Right cardiac atrium (tissue), 5 donors: ENCODE results near the gene PDE1A. TPM values are rescaled to one million over a fixed set of nuclear protein-coding genes. Genes with fewer than 3 reads are reported as not detected.

ENCODE experiments used
- ATAC-seq, 2 donors: fragments of 200-7000 bp; cut with Tn5 transposase; one replicate each; pipeline versions ENCODE4 v1.8.0 to v1.9.1; 2020; ENCODE audit warnings: moderate library complexity in 2 of 2, mild to moderate bottlenecking in 1 of 2
- DNase-seq, 3 donors: peaks; one replicate each; pipeline ENCODE4 v3.0.0-alpha.2; 2020
- H3K27ac ChIP-seq: one replicate; pipeline ENCODE4 v1.5.1; 2013; ENCODE audit warnings: mild to moderate bottlenecking, low read length, control low read depth, moderate library complexity
- H3K27me3 ChIP-seq: one replicate; pipeline ENCODE4 v1.6.1; 2013; ENCODE audit not compliant: control insufficient read depth, insufficient read depth
- H3K4me1 ChIP-seq: one replicate; pipeline ENCODE4 v1.6.1; 2013; ENCODE audit warnings: low read length; ENCODE audit not compliant: control insufficient read depth, insufficient read depth
- H3K4me3 ChIP-seq: one replicate; pipeline ENCODE4 v1.5.1; 2013; ENCODE audit warnings: low read length, control low read depth
- H3K9me3 ChIP-seq: one replicate; pipeline ENCODE4 v1.6.1; 2013; ENCODE audit warnings: low read length; ENCODE audit not compliant: control insufficient read depth
- WGBS: extraction: QIAGEN DNeasy Blood & Tissue Kit; methylation state at CpG from one replicate; pipeline ENCODE4 v1.1.7; 2013; 5-methylcytosine and 5-hydroxymethylcytosine counted together
- intact Hi-C, 4 donors: fragments of 100-400 bp; cut with DNase I; formaldehyde crosslinking; loops; one replicate each; pipeline versions ENCODE4 v1.11.0 to v1.14.0; 2022 to 2023
- polyA plus RNA-seq: library from polyadenylated mRNA; stranded (reverse); fragments of 200-250 nt; gene quantifications from one replicate; pipeline ENCODE4 v1.2.3, GENCODE V29; 2013
- total RNA-seq, 4 donors: library from RNA; stranded (reverse); fragmentation: NEBNext Ultra II Directional; extraction: Animal tissue kit (Norgen Biotek cat#: 25700); gene quantifications; one replicate each; pipeline ENCODE4 v1.2.1, GENCODE V29; 2021
- donor health status: healthy with polysubstance abuse.
- donor health status: DM: no; HTN: yes; CAD: no.
- donor health status: DM: no; HTN: no; CAD: no.
- donor health status: DM: no; HTN: yes; CAD: no; lungs with severe emphysema.
- donor health status: DM: yes; HTN: yes; CAD: no.

PDE1A gene
- total and polyA plus RNA-seq, 5 donors: 6.1 to 16.0 (median 14.5) TPM

GRCh38 chr2:182359027-182359989, 67.5 kb downstream of the PDE1A start:
- no peak overlapping the region for H3K4me3 ChIP-seq
- DNase-seq: no peak
- H3K27me3 ChIP-seq: no peaks in the 10 kb centered on the region
- no peaks in the 10 kb centered on the region for H3K9me3 ChIP-seq
- H3K4me1 ChIP-seq: peaks cover 1% of the 10 kb centered on the region
- 62% methylated on average over 8 of the region's 8 CpGs for WGBS
- intact Hi-C loops: no loop called here
- ATAC-seq: peak; percentile 52 to 88
- peak overlapping the region; percentile 45 for H3K27ac ChIP-seq

GRCh38 chr2:182358601-182359000, 68.2 kb downstream of the PDE1A start:
- H3K27ac ChIP-seq: no peak overlapping the region
- WGBS: 81% methylated on average over 3 of the region's 3 CpGs
- H3K27me3 ChIP-seq: no peaks in the 10 kb centered on the region

GRCh38 chr2:182355815-182356214, 71.0 kb downstream of the PDE1A start:
- Histone ChIP-seq H3K4me3 (no peak overlapping the region), H3K4me1 (peaks cover 1% of the 10 kb centered on the region), H3K27ac (no peak overlapping the region), H3K9me3 (no peaks in the 10 kb centered on the region), H3K27me3 (no peaks in the 10 kb centered on the region)
- DNase-seq (no peak), ATAC-seq (no peak)
- intact Hi-C loops: no loop called here
- WGBS: 72% methylated on average over 1 of the region's 1 CpG

More at GRCh38 chr2:182358601-182359000, 68.2 kb downstream of the PDE1A start:
- no peak for DNase-seq
- ATAC-seq: no peak
- Histone ChIP-seq H3K9me3 (no peaks in the 10 kb centered on the region), H3K4me3 (no peak overlapping the region), H3K4me1 (peaks cover 1% of the 10 kb centered on the region)
- intact Hi-C loops: no loop called here

- no peak for DNase-seq
- H3K27ac ChIP-seq: no peak overlapping the region
Observed at GRCh38 chr2:182351427-182351826, 75.4 kb downstream of the PDE1A start.

GRCh38 chr2:182349268-182349667, 77.6 kb downstream of the PDE1A start:
- DNase-seq (no peak), ATAC-seq (peak in 1 of 2 donors; percentile 28)
- Histone ChIP-seq H3K27ac (no peak overlapping the region), H3K4me3 (no peak overlapping the region), H3K9me3 (no peaks in the 10 kb centered on the region), H3K4me1 (no peaks in the 10 kb centered on the region), H3K27me3 (no peaks in the 10 kb centered on the region)
- 55% methylated on average over 2 of the region's 2 CpGs for WGBS
- intact Hi-C loops: no loop called here

More at GRCh38 chr2:182351427-182351826, 75.4 kb downstream of the PDE1A start:
- intact Hi-C loops: no loop called here
- Histone ChIP-seq H3K27me3 (no peaks in the 10 kb centered on the region), H3K4me1 (no peaks in the 10 kb centered on the region), H3K9me3 (no peaks in the 10 kb centered on the region), H3K4me3 (no peak overlapping the region)
- ATAC-seq: no peak
- 81% methylated on average over 4 of the region's 4 CpGs for WGBS

GRCh38 chr2:182345384-182345783, 81.5 kb downstream of the PDE1A start:
- H3K4me1 ChIP-seq: no peaks in the 10 kb centered on the region
- WGBS: 84% methylated on average over 3 of the region's 3 CpGs
- H3K27me3 ChIP-seq: no peaks in the 10 kb centered on the region
- intact Hi-C loops: no loop called here
- H3K9me3 ChIP-seq: no peaks in the 10 kb centered on the region
- DNase-seq: no peak
- no peak overlapping the region for H3K27ac ChIP-seq
- H3K4me3 ChIP-seq: no peak overlapping the region
- no peak for ATAC-seq

GRCh38 chr2:182330451-182331305, 96.2 kb downstream of the PDE1A start:
- H3K9me3 ChIP-seq: no peaks in the 10 kb centered on the region
- ATAC-seq (peak in 1 of 2 donors; percentile 59), DNase-seq (no peak)
- peaks cover 2% of the 10 kb centered on the region for H3K4me1 ChIP-seq
- H3K27ac ChIP-seq: no peak overlapping the region
- intact Hi-C loops: no loop called here
- 59% methylated on average over 5 of the region's 5 CpGs for WGBS
- H3K4me3 ChIP-seq: no peak overlapping the region
- H3K27me3 ChIP-seq: no peaks in the 10 kb centered on the region

- DNase-seq (no peak), ATAC-seq (peak in 1 of 2 donors; percentile 75)
- intact Hi-C loops: no loop called here
Observed at GRCh38 chr2:182324665-182325064, 102.2 kb downstream of the PDE1A start.

GRCh38 chr2:182321096-182321495, 105.7 kb downstream of the PDE1A start:
- Histone ChIP-seq H3K27ac (no peak overlapping the region), H3K4me1 (peaks cover 2% of the 10 kb centered on the region), H3K4me3 (no peak overlapping the region), H3K9me3 (no peaks in the 10 kb centered on the region), H3K27me3 (no peaks in the 10 kb centered on the region)
- ATAC-seq: no peak
- no peak for DNase-seq
- intact Hi-C loops: no loop called here
- WGBS: 38% methylated on average over 1 of the region's 1 CpG

More at GRCh38 chr2:182324665-182325064, 102.2 kb downstream of the PDE1A start:
- Histone ChIP-seq H3K9me3 (no peaks in the 10 kb centered on the region), H3K4me1 (peaks cover 2% of the 10 kb centered on the region), H3K27ac (no peak overlapping the region), H3K4me3 (no peak overlapping the region), H3K27me3 (no peaks in the 10 kb centered on the region)
- 76% methylated on average over 4 of the region's 4 CpGs for WGBS

- intact Hi-C loops: no loop called here
- WGBS: 83% methylated on average over 4 of the region's 4 CpGs
- no peak for ATAC-seq
Observed at GRCh38 chr2:182319556-182320505, 107.0 kb downstream of the PDE1A start.

More at GRCh38 chr2:182319556-182320505, 107.0 kb downstream of the PDE1A start:
- Histone ChIP-seq H3K27ac (no peak overlapping the region), H3K9me3 (no peaks in the 10 kb centered on the region), H3K4me3 (no peak overlapping the region), H3K4me1 (peaks cover 2% of the 10 kb centered on the region), H3K27me3 (no peaks in the 10 kb centered on the region)
- no peak for DNase-seq
